GM10266 (cell line): ENCODE data around the gene ERICH3.

Source experiments
- DNase-seq: peaks from one replicate; pipeline ENCODE4 v3.0.0; 2012; ENCODE audit errors: extremely low spot score
- CTCF ChIP-seq: IDR thresholded peaks from 2 replicates; pipeline ENCODE4 v1.5.1; 2012; ENCODE audit warnings: mild to moderate bottlenecking, low read depth; ENCODE audit not compliant: control insufficient read depth, insufficient read depth; ENCODE audit errors: missing control alignments

Gene ERICH3

GRCh38 chr1:74545821-74546220 lies 127.8 kb downstream of the ERICH3 start:
- no peak for TF ChIP-seq CTCF
- DNase-seq, result no peak

- no peak for DNase-seq
- TF ChIP-seq CTCF, result no peak
Measured at GRCh38 chr1:74534241-74534640, 139.4 kb downstream of the ERICH3 start.

GRCh38 chr1:74531796-74532195 lies 141.8 kb downstream of the ERICH3 start:
- no peak for DNase-seq
- no peak for TF ChIP-seq CTCF

DNA sequence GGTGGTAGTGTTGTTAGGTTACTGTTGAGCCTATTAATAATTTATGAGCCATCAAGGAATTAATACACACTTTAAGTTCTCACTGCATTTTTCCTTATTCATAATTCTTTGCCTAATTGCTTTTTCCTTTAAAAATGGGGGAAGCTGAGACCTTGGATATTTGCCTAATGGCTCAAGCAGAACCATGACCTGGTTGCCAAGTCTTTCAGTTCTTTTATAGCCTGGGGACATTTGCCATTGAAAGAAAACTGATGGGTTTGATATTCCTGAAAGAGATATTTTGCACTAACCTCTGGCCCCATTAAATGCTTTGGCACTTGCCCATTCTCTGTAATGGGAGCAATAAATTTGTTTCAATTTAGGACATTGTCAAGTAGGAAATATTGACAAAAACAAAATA lies 142.7 kb downstream of the ERICH3 start:
- no peak for TF ChIP-seq CTCF
- no peak for DNase-seq

DNA sequence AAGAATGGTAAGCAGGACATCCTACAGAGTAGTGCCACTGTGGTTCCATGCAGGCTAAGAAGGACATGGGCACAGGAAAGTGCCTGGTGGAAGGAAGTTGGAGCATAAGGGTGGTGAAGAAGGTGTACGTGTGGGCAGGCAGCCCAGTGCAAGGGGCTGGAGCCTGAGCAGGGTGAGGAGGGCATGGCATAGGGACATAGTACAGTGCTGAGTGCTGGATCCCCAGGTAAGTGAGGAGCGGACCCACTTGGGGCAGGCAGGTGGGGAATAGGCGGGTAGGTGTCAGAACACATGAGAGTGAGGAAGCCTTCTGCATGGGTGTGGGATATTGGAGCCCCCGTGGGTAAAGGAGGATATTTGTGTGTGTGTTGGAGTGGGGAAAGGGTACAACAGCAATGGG lies 145.5 kb downstream of the ERICH3 start:
- no peak for TF ChIP-seq CTCF
- DNase-seq, result no peak

GRCh38 chr1:74526708-74527107 lies 146.9 kb downstream of the ERICH3 start:
- no peak for TF ChIP-seq CTCF
- no peak for DNase-seq

DNA sequence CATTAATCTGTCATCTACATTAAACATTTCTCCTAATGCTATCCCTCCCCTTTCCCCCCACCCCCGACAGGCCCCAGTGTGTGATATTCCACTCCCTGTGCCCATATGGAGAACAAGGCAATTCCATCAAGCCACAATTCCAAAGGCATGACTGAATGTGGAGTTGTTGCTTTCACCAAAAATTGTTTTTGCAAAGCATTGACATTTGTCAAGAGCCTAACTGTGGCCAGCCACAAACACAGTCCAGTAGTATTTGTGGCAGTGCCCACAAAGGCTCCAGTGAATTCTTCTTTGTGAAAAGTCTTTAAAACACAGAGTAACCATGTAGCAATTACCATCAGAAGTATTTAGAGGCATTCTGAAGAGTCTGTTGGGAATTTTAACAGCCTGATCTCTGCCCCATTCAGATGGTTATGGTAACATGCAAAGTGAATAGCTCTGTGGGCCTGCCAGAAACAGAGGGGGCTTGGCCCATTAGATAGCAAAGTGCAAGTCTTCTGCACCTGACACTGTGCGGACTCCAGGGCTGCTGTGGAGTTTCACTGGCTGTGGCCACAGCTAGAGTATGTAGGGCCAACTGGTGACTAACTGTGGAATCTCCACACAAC lies 149.6 kb downstream of the ERICH3 start:
- DNase-seq, result no peak
- no peak for TF ChIP-seq CTCF
